H1 (cell line): ENCODE data around the gene JPT2. TPM values are rescaled to one million over a fixed set of nuclear protein-coding genes. Genes with fewer than 3 reads are reported as not detected.

Source experiments
- CTCF ChIA-PET: fragments of 300-600 bp; sonication (Branson Sonifier 250); formaldehyde crosslinking; loops from one replicate; lab custom pipeline; 2021; ENCODE audit not compliant: partially characterized antibody; lab: Charles Lee
- POLR2A ChIA-PET: fragments of 300-600 bp; sonication (Branson Sonifier 250); formaldehyde crosslinking; loops from one replicate; lab custom pipeline; 2021; ENCODE audit warnings: inconsistent platforms; ENCODE audit not compliant: partially characterized antibody; lab: Charles Lee
- DNase-seq, 2 experiments: peaks; one replicate each; pipeline versions ENCODE4 v3.0.0 to v3.0.0-alpha.2; 2010 to 2022; ENCODE audit warnings: low spot score in 2 of 2, low read depth in 1 of 2, mixed read lengths in 1 of 2
- FAIRE-seq: peaks from 2 replicates; lab custom pipeline; 2011; peaks lifted over from hg19 to GRCh38; lab: Jason Lieb, UNC
- H2AFZ ChIP-seq: 2 replicates; pipeline ENCODE4 v1.8.1; 2012; ENCODE audit warnings: low read length, inconsistent platforms
- H2AK5ac ChIP-seq: 2 replicates; pipeline ENCODE4 v1.6.1; 2013; ENCODE audit warnings: low read depth, low read length
- H2BK120ac ChIP-seq: replicated peaks from 2 replicates; pipeline ENCODE3; 2013; ENCODE audit warnings: low read depth, low read length, inconsistent platforms
- H2BK12ac ChIP-seq: 2 replicates; pipeline ENCODE4 v1.6.1; 2013; ENCODE audit warnings: low read depth, low read length
- H2BK15ac ChIP-seq: 2 replicates; pipeline ENCODE4 v1.6.1; 2013; ENCODE audit warnings: low read length
- H2BK20ac ChIP-seq: 2 replicates; pipeline ENCODE4 v1.6.1; 2013; ENCODE audit warnings: low read length
- H2BK5ac ChIP-seq: 2 replicates; pipeline ENCODE4 v1.6.1; 2013; ENCODE audit warnings: low read depth, low read length
- H3K14ac ChIP-seq: 2 replicates; pipeline ENCODE4 v1.6.1; 2013; ENCODE audit warnings: inconsistent platforms; ENCODE audit not compliant: insufficient read length
- H3K18ac ChIP-seq: 2 replicates; pipeline ENCODE4 v1.6.1; 2013; ENCODE audit warnings: low read length; ENCODE audit errors: extremely low read depth
- H3K23ac ChIP-seq: 2 replicates; pipeline ENCODE4 v1.6.1; 2013; ENCODE audit warnings: inconsistent platforms; ENCODE audit not compliant: insufficient read length
- H3K23me2 ChIP-seq: 2 replicates; pipeline ENCODE4 v1.6.1; 2013; ENCODE audit warnings: low read depth, low read length
- H3K27ac ChIP-seq: 2 replicates; pipeline ENCODE4 v1.6.1; 2011; ENCODE audit warnings: low read depth, low read length, inconsistent platforms
- H3K27me3 ChIP-seq, 4 experiments: replicated peaks in 1 of 4; 1 replicate in 1 of 4; 2 replicates in 3 of 4; pipeline versions ENCODE4 v1.6.1 to v1.8.1; 2011 to 2013; ENCODE audit warnings: low read length in 3 of 4, mild to moderate bottlenecking in 3 of 4, inconsistent platforms in 2 of 4, mixed read lengths in 2 of 4, moderate library complexity in 1 of 4; ENCODE audit not compliant: control insufficient read depth in 3 of 4, insufficient read depth in 3 of 4; ENCODE audit errors: extremely low read depth in 1 of 4
- H3K36me3 ChIP-seq, 4 experiments: 2 replicates each; pipeline versions ENCODE4 v1.6.1 to v1.8.1; 2011 to 2013; ENCODE audit warnings: mild to moderate bottlenecking in 4 of 4, low read length in 3 of 4, moderate library complexity in 2 of 4, control low read depth in 1 of 4, inconsistent platforms in 1 of 4; ENCODE audit not compliant: insufficient read depth in 4 of 4, control insufficient read depth in 2 of 4
- H3K4ac ChIP-seq: replicated peaks from 2 replicates; pipeline ENCODE3; 2013; ENCODE audit warnings: low read length, low read depth, mixed read lengths, inconsistent platforms; ENCODE audit not compliant: insufficient read length
- H3K4me1 ChIP-seq, 4 experiments: replicated peaks in 1 of 4; 1 replicate in 1 of 4; 2 replicates in 3 of 4; pipeline versions ENCODE4 v1.6.1 to v1.8.1; 2011 to 2013; ENCODE audit warnings: low read length in 3 of 4, inconsistent platforms in 2 of 4, mixed read lengths in 1 of 4; ENCODE audit not compliant: insufficient read depth in 4 of 4, control insufficient read depth in 3 of 4
- H3K4me2 ChIP-seq, 2 experiments: 2 replicates each; pipeline versions ENCODE4 v1.6.1 to v1.8.1; 2011 to 2013; ENCODE audit warnings: low read depth in 2 of 2, low read length in 2 of 2, control low read depth in 1 of 2, inconsistent platforms in 1 of 2, mild to moderate bottlenecking in 1 of 2; ENCODE audit not compliant: insufficient read depth in 1 of 2
- H3K4me3 ChIP-seq, 4 experiments: fragments of 200-600, 300-600 bp in 1 of 4; sonication (generic), shearing (Covaris generic), sonication (Bioruptor Twin) in 1 of 4; 2 replicates each; pipeline versions ENCODE4 v1.5.1 to v1.8.1; 2011 to 2016; ENCODE audit warnings: low read length in 4 of 4, low read depth in 3 of 4, control low read depth in 2 of 4, inconsistent platforms in 2 of 4, mild to moderate bottlenecking in 2 of 4, mixed read lengths in 1 of 4, moderate library complexity in 1 of 4; ENCODE audit not compliant: insufficient read depth in 2 of 4; ENCODE audit errors: extremely low read depth in 1 of 4
- H3K56ac ChIP-seq: replicated peaks from 2 replicates; pipeline ENCODE3; 2013; ENCODE audit warnings: low read depth, mild to moderate bottlenecking, mixed read lengths, low read length, inconsistent platforms; ENCODE audit not compliant: insufficient read length
- H3K79me1 ChIP-seq: 2 replicates; pipeline ENCODE4 v1.6.1; 2013; ENCODE audit warnings: low read depth, low read length, control low read depth
- H3K79me2 ChIP-seq, 2 experiments: 2 replicates each; pipeline versions ENCODE4 v1.6.1 to v1.8.1; 2012 to 2013; ENCODE audit warnings: low read length in 2 of 2, mild to moderate bottlenecking in 2 of 2, inconsistent platforms in 1 of 2; ENCODE audit not compliant: insufficient read depth in 2 of 2, control insufficient read depth in 1 of 2
- H3K9ac ChIP-seq, 4 experiments: replicated peaks in 1 of 4; 1 replicate in 1 of 4; 2 replicates in 3 of 4; pipeline versions ENCODE4 v1.6.1 to v1.8.1; 2011 to 2013; ENCODE audit warnings: low read depth in 3 of 4, low read length in 3 of 4, control low read depth in 2 of 4, mild to moderate bottlenecking in 2 of 4, moderate library complexity in 2 of 4, inconsistent platforms in 1 of 4; ENCODE audit errors: extremely low read depth in 1 of 4
- H3K9me3 ChIP-seq, 2 experiments: 2 replicates each; pipeline versions ENCODE4 v1.6.1 to v1.8.1; 2012 to 2013; ENCODE audit warnings: mild to moderate bottlenecking in 2 of 2, moderate library complexity in 2 of 2, control low read depth in 1 of 2, inconsistent platforms in 1 of 2, low read depth in 1 of 2, low read length in 1 of 2, mixed read lengths in 1 of 2; ENCODE audit not compliant: insufficient read depth in 2 of 2
- H4K20me1 ChIP-seq, 2 experiments: replicated peaks in 1 of 2; 2 replicates each; pipeline versions ENCODE3 to v1.8.1; 2011 to 2013; ENCODE audit warnings: inconsistent platforms in 2 of 2, low read length in 2 of 2, mild to moderate bottlenecking in 1 of 2; ENCODE audit not compliant: insufficient read depth in 2 of 2, control insufficient read depth in 1 of 2
- H4K5ac ChIP-seq: 2 replicates; pipeline ENCODE4 v1.6.1; 2013; ENCODE audit warnings: low read length, low read depth, mixed read lengths, inconsistent platforms; ENCODE audit not compliant: insufficient read length
- H4K8ac ChIP-seq: 2 replicates; pipeline ENCODE4 v1.8.0; 2013; ENCODE audit warnings: mild to moderate bottlenecking, moderate library complexity, low read length, inconsistent platforms; ENCODE audit not compliant: insufficient read depth; ENCODE audit errors: extremely low read depth
- H4K91ac ChIP-seq: replicated peaks from 2 replicates; pipeline ENCODE3; 2013; ENCODE audit warnings: low read length, mixed read lengths, inconsistent platforms; ENCODE audit not compliant: insufficient read length
- WGBS, 2 experiments: shearing (Covaris generic) in 1 of 2; methylation state at CpG; one replicate each; pipeline versions ENCODE4 v1.1.6 to v1.1.7; 2013 to 2015; ENCODE audit warnings: low lambda C conversion rate in 2 of 2, mixed read lengths in 2 of 2, inconsistent platforms in 1 of 2, low coverage in 1 of 2, missing lambda C conversion rate in 1 of 2; ENCODE audit not compliant: insufficient replicate concordance in 2 of 2, insufficient coverage in 1 of 2, insufficient read length in 1 of 2; ENCODE audit errors: extremely low coverage in 1 of 2, missing lambda C conversion rate in 1 of 2; 5-methylcytosine and 5-hydroxymethylcytosine counted together
- polyA plus RNA-seq, 7 experiments: library from polyadenylated mRNA; depleted of rRNA in 3 of 7; stranded (reverse) in 5 of 7; unstranded in 2 of 7; fragments of >200 nt in 5 of 7; fragments of 200-250 nt in 2 of 7; gene quantifications; 1 replicate in 5 of 7; 2 replicates in 1 of 7; 4 replicates in 1 of 7; pipeline versions ENCODE4 v1.2.1 to v1.2.3, GENCODE V29; 2011 to 2013; ENCODE audit warnings: missing spikeins in 2 of 7, mixed read lengths in 2 of 7
- total RNA-seq: library from RNA; stranded (reverse); fragmentation: NEBNext Ultra II Directional; extraction: Animal tissue kit (Norgen Biotek cat#: 25700); gene quantifications from 2 replicates; pipeline ENCODE4 v1.2.1, GENCODE V29; 2021

Gene JPT2
- total and polyA plus RNA-seq, 2 of the 8 experiments (the other 6 are each of a cell fraction or from before 2014, with no cell fraction given), result 67.6 to 197 TPM

GRCh38 chr16:1745181-1745899 is 67.3 kb downstream of the JPT2 start:
- WGBS, 2 experiments, result 95% methylated on average over 25 of the region's 25 CpGs; no CpG with 5 or more reads in 1 of the 2 experiments
- H3K36me3 ChIP-seq, result peaks cover 0 to 12% (median 2%) of the 10 kb centered on the region in 4 experiments; a peak in 3 of 8 replicates
- DNase-seq, result no peak

More at GRCh38 chr16:1745181-1745899, 67.3 kb downstream of the JPT2 start:
- H3K27me3 ChIP-seq, result no peaks in the 10 kb centered on the region
- FAIRE-seq, result no peak
- H2AK5ac ChIP-seq, result no peak overlapping the region
- H3K9me3 ChIP-seq, result peaks cover 0 to under 1% of the 10 kb centered on the region in 2 experiments; a peak in 1 of 4 replicates
- 0 out of 2 replicates have a peak, but pooled peaks cover 2% of the 10 kb centered on the region for H3K79me1 ChIP-seq
- no peaks in the 10 kb centered on the region for H3K79me2 ChIP-seq
- no peak overlapping the region for H2BK5ac ChIP-seq
- no peak overlapping the region for H3K4ac ChIP-seq
- no peaks in the 10 kb centered on the region for H3K4me1 ChIP-seq
- no peak overlapping the region for H3K23ac ChIP-seq
- H3K18ac ChIP-seq, result no peak overlapping the region
- peak overlapping the region; percentile 3; the same call in 1 of the 2 replicates for H4K8ac ChIP-seq
- H3K23me2 ChIP-seq, result no peaks in the 10 kb centered on the region
- no peak overlapping the region for H3K27ac ChIP-seq
- H4K20me1 ChIP-seq, result peaks cover 0 to 5% of the 10 kb centered on the region in 2 experiments
- no peak overlapping the region for H2BK20ac ChIP-seq
- no peak overlapping the region for H4K5ac ChIP-seq
- POLR2A ChIA-PET, result interaction anchor here (1.7 to 5.5 kb wide), 4 partner anchors 10 to 39 kb away, joined by 4 to 18 read pairs (median 6); partner anchors contain the start of gene MAPK8IP3
- H2BK12ac ChIP-seq, result no peak overlapping the region
- no peak overlapping the region for H3K4me2 ChIP-seq
- CTCF ChIA-PET, result interaction anchor here (1.4 to 3.1 kb wide), 3 partner anchors 9 to 19 kb away, joined by 3 to 12 read pairs (median 7); no protein-coding TSS in a partner anchor
- no peak overlapping the region for H3K56ac ChIP-seq
- H3K9ac ChIP-seq, result no peak overlapping the region
- no peak overlapping the region for H2AFZ ChIP-seq
- H2BK15ac ChIP-seq, result no peak overlapping the region
- no peak overlapping the region for H2BK120ac ChIP-seq
- no peak overlapping the region for H4K91ac ChIP-seq
- H3K14ac ChIP-seq, result no peak overlapping the region
- no peak overlapping the region for H3K4me3 ChIP-seq
